HEK293 (cell line): ENCODE data around the gene ZCCHC14.

Source experiments
- CTCF ChIA-PET: fragments of 350-600 bp; formaldehyde crosslinking; extraction: SDS; loops from one replicate; lab custom pipeline; 2021; ENCODE audit warnings: antibody characterized with exemption; lab: Yijun Ruan, JAX
- POLR2A ChIA-PET: fragments of 300-600 bp; formaldehyde crosslinking; extraction: SDS; loops from one replicate; lab custom pipeline; 2020; ENCODE audit warnings: antibody characterized with exemption, inconsistent platforms; lab: Yijun Ruan, JAX
- H3K27ac ChIP-seq: fragments of 200-500 bp; sonication (Bioruptor generic); 2 replicates; pipeline ENCODE4 v1.5.1; 2014; ENCODE audit warnings: low read depth, low read length, control low read depth, inconsistent platforms; ENCODE audit errors: extremely low read depth
- H3K36me3 ChIP-seq, 2 experiments: fragments of 200-500 bp in 1 of 2; sonication (Bioruptor generic) in 1 of 2; 1 replicate in 1 of 2; 2 replicates in 1 of 2; pipeline ENCODE4 v1.5.1; 2014 to 2017; ENCODE audit warnings: inconsistent platforms in 2 of 2, low read length in 2 of 2; ENCODE audit not compliant: control insufficient read depth in 2 of 2, insufficient read depth in 1 of 2
- H3K4me1 ChIP-seq: fragments of 200-500 bp; sonication (Bioruptor generic); 2 replicates; pipeline ENCODE4 v1.5.1; 2014; ENCODE audit warnings: mild to moderate bottlenecking, low read length, inconsistent platforms; ENCODE audit not compliant: control insufficient read depth, insufficient read depth
- H3K4me3 ChIP-seq: 2 replicates; pipeline ENCODE4 v1.5.1; 2011; ENCODE audit warnings: low read depth, mild to moderate bottlenecking, control low read depth, low read length, moderate library complexity
- H3K9me3 ChIP-seq: fragments of 200-500 bp; sonication (Bioruptor generic); 2 replicates; pipeline ENCODE4 v1.5.1; 2014; ENCODE audit warnings: low read depth, low read length, inconsistent platforms; ENCODE audit not compliant: control insufficient read depth, insufficient read depth
- IKZF3 ChIP-seq: fragments of 450-650 bp; IDR thresholded peaks from 2 replicates; pipeline ENCODE4 v1.5.0; 2018; ENCODE audit warnings: missing biosample characterization, mild to moderate bottlenecking, missing genetic modification characterization, moderate library complexity
- PBX3 ChIP-seq: sonication (generic); formaldehyde crosslinking; IDR thresholded peaks from 2 replicates; pipeline ENCODE4 v1.8.1; 2022; ENCODE audit warnings: mild to moderate bottlenecking, moderate library complexity, missing genetic modification reagents
- REPIN1 ChIP-seq: fragments of 450-650 bp; formaldehyde crosslinking; IDR thresholded peaks from 2 replicates; pipeline ENCODE4 v1.5.1; 2017; ENCODE audit warnings: missing biosample characterization, missing genetic modification characterization, low read depth
- SETDB1 ChIP-seq: IDR thresholded peaks from one replicate; pipeline ENCODE4 v1.6.1; 2017; ENCODE audit warnings: mild to moderate bottlenecking, low read length, moderate library complexity, mixed read lengths; ENCODE audit not compliant: insufficient read length
- SP3 ChIP-seq: fragments of 450-650 bp; formaldehyde crosslinking; IDR thresholded peaks from 2 replicates; pipeline ENCODE4 v1.5.1; 2016; ENCODE audit warnings: missing biosample characterization, missing genetic modification characterization
- TRIM28 ChIP-seq: IDR thresholded peaks from 2 replicates; pipeline ENCODE4 v1.6.1; 2011; ENCODE audit warnings: low read length, control low read depth, borderline replicate concordance
- ZBTB1 ChIP-seq: fragments of 450-650 bp; formaldehyde crosslinking; IDR thresholded peaks from 2 replicates; pipeline ENCODE4 v1.5.1; 2016; ENCODE audit warnings: missing biosample characterization, missing genetic modification characterization
- ZBTB17 ChIP-seq: fragments of 450-650 bp; formaldehyde crosslinking; IDR thresholded peaks from 2 replicates; pipeline ENCODE4 v1.5.1; 2016; ENCODE audit warnings: missing biosample characterization, missing genetic modification characterization
- ZNF132 ChIP-seq: fragments of 450-650 bp; formaldehyde crosslinking; IDR thresholded peaks from 2 replicates; pipeline ENCODE4 v1.5.1; 2017; ENCODE audit warnings: missing biosample characterization, missing genetic modification characterization, borderline replicate concordance
- ZNF157 ChIP-seq: fragments of 450-650 bp; formaldehyde crosslinking; IDR thresholded peaks from 2 replicates; pipeline ENCODE4 v1.5.1; 2016; ENCODE audit warnings: missing biosample characterization, missing genetic modification characterization
- ZNF18 ChIP-seq: fragments of 450-650 bp; formaldehyde crosslinking; IDR thresholded peaks from 2 replicates; pipeline ENCODE4 v1.5.1; 2016; ENCODE audit warnings: missing biosample characterization, missing genetic modification characterization
- ZNF221 ChIP-seq: fragments of 450-650 bp; formaldehyde crosslinking; IDR thresholded peaks from 2 replicates; pipeline ENCODE4 v1.5.1; 2017; ENCODE audit warnings: missing biosample characterization, missing genetic modification characterization, borderline replicate concordance
- ZNF391 ChIP-seq: fragments of 450-650 bp; formaldehyde crosslinking; IDR thresholded peaks from 2 replicates; pipeline ENCODE4 v1.5.1; 2016; ENCODE audit warnings: low read depth, missing biosample characterization, missing genetic modification characterization, borderline replicate concordance
- ZNF549 ChIP-seq: fragments of 450-650 bp; IDR thresholded peaks from 2 replicates; pipeline ENCODE4 v1.5.1; 2018; ENCODE audit warnings: missing biosample characterization, missing genetic modification characterization, mild to moderate bottlenecking, inconsistent platforms, moderate library complexity
- ZNF585B ChIP-seq: fragments of 450-650 bp; formaldehyde crosslinking; IDR thresholded peaks from 2 replicates; pipeline ENCODE4 v1.5.1; 2016; ENCODE audit warnings: missing biosample characterization, missing genetic modification characterization
- ZNF600 ChIP-seq: fragments of 450-650 bp; formaldehyde crosslinking; IDR thresholded peaks from 2 replicates; pipeline ENCODE4 v1.5.1; 2016; ENCODE audit warnings: missing biosample characterization, missing genetic modification characterization
- ZNF645 ChIP-seq: fragments of 450-650 bp; formaldehyde crosslinking; IDR thresholded peaks from 2 replicates; pipeline ENCODE4; 2016; ENCODE audit warnings: missing biosample characterization, missing genetic modification characterization

ZCCHC14 gene

DNA sequence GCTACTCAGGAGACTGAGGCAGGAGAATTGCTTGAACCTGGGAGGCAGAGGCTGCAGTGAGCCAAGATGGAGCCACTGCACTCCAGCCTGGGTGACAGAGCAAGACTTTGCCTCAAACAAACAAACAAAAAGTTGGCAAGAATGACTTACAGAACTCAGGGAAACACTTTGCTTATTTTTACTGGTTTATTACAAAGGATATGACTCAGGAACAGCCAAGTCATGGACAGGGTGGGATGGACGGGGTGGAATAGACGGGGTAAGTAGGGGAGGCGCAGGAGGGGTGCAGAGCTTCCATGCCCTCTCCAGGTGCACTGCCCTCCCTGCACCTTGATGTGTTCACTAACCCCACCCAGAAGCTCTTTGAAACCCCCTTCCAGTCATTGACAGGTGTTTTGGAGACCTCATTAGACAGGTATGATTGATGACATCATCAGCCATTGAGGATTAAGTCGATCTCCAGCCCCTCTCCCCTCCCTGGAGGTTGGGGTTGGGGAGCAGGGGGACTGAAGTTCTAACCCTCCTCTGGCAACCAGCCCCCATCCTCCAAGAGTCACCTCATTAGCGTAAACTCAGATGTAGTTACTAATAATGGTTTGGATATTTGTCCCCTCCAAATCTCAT lies 41.3 kb upstream of the ZCCHC14 start:
- Histone ChIP-seq H3K4me3 (no peak overlapping the region), H3K27ac (no peak overlapping the region), H3K36me3 (no peaks in the 10 kb centered on the region), H3K9me3 (no peaks in the 10 kb centered on the region), H3K4me1 (no peaks in the 10 kb centered on the region)
- ChIA-PET CTCF (interaction anchor here (1.0 kb wide), 1 partner anchor 140 kb away, joined by 3 read pairs; no protein-coding TSS in a partner anchor), POLR2A (no interaction called here)
- TF ChIP-seq ZNF391 (tag by site-specific recombination), result no peak
- TF ChIP-seq SP3, result no peak
- no peak for TF ChIP-seq ZNF549 (tag by site-specific recombination)
- TF ChIP-seq ZNF157 (tag by site-specific recombination), result no peak
- no peak for TF ChIP-seq PBX3

DNA sequence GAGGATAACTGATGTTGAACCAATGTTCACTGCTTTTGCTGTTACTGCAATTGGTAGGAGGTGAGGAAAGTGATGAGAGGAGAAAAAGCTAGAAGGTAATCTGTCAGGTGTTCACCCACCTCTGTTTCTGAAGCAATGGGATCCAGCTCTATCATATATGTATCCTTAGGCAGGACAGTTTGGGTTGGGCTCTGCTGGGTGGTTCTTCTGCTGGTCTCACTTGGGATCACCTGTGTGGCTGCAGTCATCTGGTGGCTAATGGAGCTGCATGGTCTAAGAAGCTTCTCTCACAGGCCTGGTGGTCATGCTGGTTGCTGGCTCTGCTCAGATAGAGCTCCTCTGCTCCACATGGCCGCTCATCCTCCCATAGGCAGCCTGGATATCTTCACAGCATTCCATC lies 40.2 kb upstream of the ZCCHC14 start:
- peak; percentile 61; the same call in 1 of the 2 replicates for TF ChIP-seq TRIM28
- no peak for TF ChIP-seq ZBTB1
- TF ChIP-seq ZNF645 (tag by site-specific recombination), result no peak
- TF ChIP-seq SETDB1, result peak; percentile 64
- TF ChIP-seq ZNF549 (tag by site-specific recombination), result no peak
- TF ChIP-seq ZNF132 (tag by site-specific recombination), result no peak
- CTCF ChIA-PET, result interaction anchor here (1.0 kb wide), 1 partner anchor 139 kb away, joined by 3 read pairs; no protein-coding TSS in a partner anchor
- no peak overlapping the region for H3K4me3 ChIP-seq
- no peaks in the 10 kb centered on the region for H3K9me3 ChIP-seq
- no peaks in the 10 kb centered on the region for H3K36me3 ChIP-seq
- POLR2A ChIA-PET, result no interaction called here
- no peaks in the 10 kb centered on the region for H3K4me1 ChIP-seq
- H3K27ac ChIP-seq, result no peak overlapping the region

GRCh38 chr16:87531418-87531817 lies 38.6 kb upstream of the ZCCHC14 start:
- Histone ChIP-seq H3K4me1 (no peaks in the 10 kb centered on the region), H3K36me3 (no peaks in the 10 kb centered on the region), H3K27ac (no peak overlapping the region), H3K4me3 (no peak overlapping the region), H3K9me3 (no peaks in the 10 kb centered on the region)
- ChIA-PET CTCF (no interaction called here), POLR2A (no interaction called here)
- TF ChIP-seq ZNF18, result no peak
- TF ChIP-seq ZNF221 (tag by site-specific recombination), result no peak
- TF ChIP-seq IKZF3, result no peak
- no peak for TF ChIP-seq ZNF600
- TF ChIP-seq ZBTB17 (tag by site-specific recombination), result no peak
- TF ChIP-seq REPIN1 (tag by site-specific recombination), result no peak
- no peak for TF ChIP-seq ZNF585B
